Thymus (tissue), 11 donors: ENCODE data around the gene CNBD2. TPM values are rescaled to one million over a fixed set of nuclear protein-coding genes. Genes with fewer than 3 reads are reported as not detected.
"Not testable (repeated sequence)": the region's sequence is repeated elsewhere in the genome, so short reads cannot be mapped to it uniquely, and the experiment has no call there.

ENCODE experiments used
- DNase-seq, 9 donors: peaks; one replicate each; pipeline ENCODE4 v3.0.0-alpha.2; 2013; ENCODE audit warnings: low spot score in 9 of 9, low read depth in 6 of 9, missing footprints in 1 of 9
- H3K27ac ChIP-seq, 2 donors: one replicate each; pipeline ENCODE4 v1.5.1; 2013; ENCODE audit warnings: control low read depth in 1 of 2, low read depth in 1 of 2, low read length in 1 of 2, mild to moderate bottlenecking in 1 of 2, moderate library complexity in 1 of 2
- H3K27me3 ChIP-seq, 2 donors: one replicate each; pipeline ENCODE4 v1.5.1; 2013; ENCODE audit warnings: low read length in 1 of 2; ENCODE audit not compliant: control insufficient read depth in 2 of 2, insufficient read depth in 1 of 2
- H3K36me3 ChIP-seq, 2 donors: one replicate each; pipeline ENCODE4 v1.5.1; 2013; ENCODE audit warnings: low read length in 1 of 2, mild to moderate bottlenecking in 1 of 2, moderate library complexity in 1 of 2; ENCODE audit not compliant: control insufficient read depth in 2 of 2, insufficient read depth in 2 of 2
- H3K4me1 ChIP-seq, 2 donors: one replicate each; pipeline ENCODE4 v1.5.1; 2013; ENCODE audit warnings: low read length in 2 of 2; ENCODE audit not compliant: control insufficient read depth in 2 of 2, insufficient read depth in 2 of 2
- H3K4me3 ChIP-seq, 2 donors: one replicate each; pipeline ENCODE4 v1.5.1; 2013; ENCODE audit warnings: low read length in 2 of 2, control low read depth in 1 of 2, mild to moderate bottlenecking in 1 of 2
- H3K9me3 ChIP-seq, 2 donors: one replicate each; pipeline ENCODE4 v1.5.1; 2013; ENCODE audit warnings: low read length in 1 of 2, mild to moderate bottlenecking in 1 of 2; ENCODE audit not compliant: control insufficient read depth in 2 of 2, insufficient read depth in 1 of 2
- WGBS: extraction: QIAGEN DNeasy Blood & Tissue Kit; methylation state at CpG from one replicate; pipeline ENCODE4 v1.1.7; 2013; 5-methylcytosine and 5-hydroxymethylcytosine counted together
- polyA plus RNA-seq: library from polyadenylated mRNA; stranded (reverse); fragments of 200-250 nt; gene quantifications from one replicate; pipeline ENCODE4 v1.2.3, GENCODE V29; 2013
- total RNA-seq: library from RNA; stranded (reverse); fragments of 120-200 nt; gene quantifications from one replicate; pipeline ENCODE4 v1.2.4, GENCODE V29; 2013
- donor health status: healthy.

CNBD2 gene
- total and polyA plus RNA-seq, 2 donors: 8.3 to 28.6 TPM

- Histone ChIP-seq H3K27ac (no peak overlapping the region), H3K36me3 (peaks cover 22 to 43% of the 10 kb centered on the region in 2 donors), H3K4me1 (peaks cover 7 to 11% of the 10 kb centered on the region in 2 donors), H3K4me3 (no peak overlapping the region), H3K27me3 (no peaks in the 10 kb centered on the region), H3K9me3 (no peaks in the 10 kb centered on the region)
- no peak for DNase-seq
- 99% methylated on average over 2 of the region's 2 CpGs for WGBS
Observed at GRCh38 chr20:35947907-35948306, 20.5 kb upstream of the CNBD2 start.

GRCh38 chr20:35950093-35950492, 18.3 kb upstream of the CNBD2 start:
- no peak overlapping the region for H3K27ac ChIP-seq
- peaks cover 13 to 15% of the 10 kb centered on the region in 2 donors for H3K4me1 ChIP-seq
- no peak overlapping the region for H3K4me3 ChIP-seq
- H3K27me3 ChIP-seq: peaks cover 0 to 4% of the 10 kb centered on the region in 2 donors
- DNase-seq: no peak
- 98% methylated on average over 7 of the region's 7 CpGs for WGBS
- no peaks in the 10 kb centered on the region for H3K9me3 ChIP-seq
- peaks cover 15 to 32% of the 10 kb centered on the region in 2 donors for H3K36me3 ChIP-seq

- not testable (repeated sequence) for H3K27me3 ChIP-seq, H3K27ac ChIP-seq
- WGBS: 97% methylated on average over 14 of the region's 14 CpGs
Observed at GRCh38 chr20:35952080-35952479, 16.3 kb upstream of the CNBD2 start.

GRCh38 chr20:35952480-35953386, 15.7 kb upstream of the CNBD2 start:
- peak in 2 of 9 donors; percentile 7 to 29 for DNase-seq
- 73% methylated on average over 6 of the region's 6 CpGs for WGBS
- H3K27ac ChIP-seq: peak overlapping the region; percentile 100
- peak overlapping the region; percentile 95 to 99 for H3K4me3 ChIP-seq
- peaks cover 4 to 16% of the 10 kb centered on the region in 2 donors for H3K36me3 ChIP-seq
- no peaks in the 10 kb centered on the region for H3K9me3 ChIP-seq
- H3K4me1 ChIP-seq: peaks cover 13 to 17% of the 10 kb centered on the region in 2 donors
- peaks cover 0 to 4% of the 10 kb centered on the region in 2 donors for H3K27me3 ChIP-seq

More at GRCh38 chr20:35952080-35952479, 16.3 kb upstream of the CNBD2 start:
- Histone ChIP-seq H3K36me3 (peaks cover 10 to 23% of the 10 kb centered on the region in 2 donors), H3K4me1 (peaks cover 13 to 17% of the 10 kb centered on the region in 2 donors)
- DNase-seq, H3K4me3 ChIP-seq, H3K9me3 ChIP-seq: not testable (repeated sequence)

GRCh38 chr20:35953387-35954199, 14.8 kb upstream of the CNBD2 start:
- peaks cover 0 to 4% of the 10 kb centered on the region in 2 donors for H3K27me3 ChIP-seq
- H3K27ac ChIP-seq: peak overlapping the region; percentile 100
- peaks cover 13 to 17% of the 10 kb centered on the region in 2 donors for H3K4me1 ChIP-seq
- peak; percentile 26 to 81 (median 51) for DNase-seq
- H3K4me3 ChIP-seq: peak overlapping the region; percentile 95 to 99
- no peaks in the 10 kb centered on the region for H3K9me3 ChIP-seq
- WGBS: 2% methylated on average over 65 of the region's 65 CpGs
- H3K36me3 ChIP-seq: peaks cover 0 to 10% of the 10 kb centered on the region in 2 donors

GRCh38 chr20:35954200-35954906, 14.0 kb upstream of the CNBD2 start, which contains the start of gene SCAND1:
Gene SCAND1 (minus strand): TSS chr20:35954502. CDS start chr20:35954284, 218 bp downstream.
- under 1% methylated on average over 76 of the region's 76 CpGs for WGBS
- H3K27ac ChIP-seq: peak within 1 kb of the TSS; percentile 100
- H3K36me3 ChIP-seq: peaks cover 0 to 10% of the 10 kb centered on the region in 2 donors

GRCh38 chr20:35954907-35955251, 13.5 kb upstream of the CNBD2 start:
- Histone ChIP-seq H3K27me3 (peaks cover 0 to 4% of the 10 kb centered on the region in 2 donors), H3K36me3 (peaks cover 0 to 8% of the 10 kb centered on the region in 2 donors), H3K4me1 (peaks cover 13 to 17% of the 10 kb centered on the region in 2 donors), H3K27ac (peak overlapping the region; percentile 90 to 100), H3K9me3 (no peaks in the 10 kb centered on the region), H3K4me3 (peak overlapping the region; percentile 95 to 99)
- DNase-seq: peak in 3 of 9 donors; percentile 27 to 59 (median 27)
- 2% methylated on average over 19 of the region's 19 CpGs for WGBS

More at GRCh38 chr20:35954200-35954906, 14.0 kb upstream of the CNBD2 start, which contains the start of gene SCAND1:
- Histone ChIP-seq H3K4me1 (peaks cover 13 to 17% of the 10 kb centered on the region in 2 donors), H3K27me3 (peaks cover 0 to 4% of the 10 kb centered on the region in 2 donors), H3K4me3 (peak within 1 kb of the TSS; percentile 95 to 99), H3K9me3 (no peaks in the 10 kb centered on the region)
- peak; percentile 91 to 100 (median 98) for DNase-seq

GRCh38 chr20:35956616-35957015, 11.8 kb upstream of the CNBD2 start:
- Histone ChIP-seq H3K36me3 (peaks cover 0 to 4% of the 10 kb centered on the region in 2 donors), H3K4me3 (no peak overlapping the region), H3K27me3 (peaks cover 0 to 4% of the 10 kb centered on the region in 2 donors), H3K9me3 (no peaks in the 10 kb centered on the region), H3K27ac (no peak overlapping the region), H3K4me1 (peaks cover 13 to 17% of the 10 kb centered on the region in 2 donors)
- no peak for DNase-seq
